GM21381 (cell line): ENCODE results near the gene MICAL2.
A peak's percentile ranks its signal among the peaks of the same experiment; 100 is the strongest.

Source experiments
- ATAC-seq: cut with Tn5 transposase; IDR thresholded peaks from one replicate; pipeline ENCODE4 v1.9.1; 2021; ENCODE audit warnings: mild to moderate bottlenecking, moderate library complexity; ENCODE audit not compliant: unreplicated experiment

MICAL2 gene

GRCh38 chr11:12110201-12110713, at the start of gene MICAL2:
Gene MICAL2, plus strand, starts transcription at chr11:12110590. Its CDS starts 51,566 bp downstream, at chr11:12162156.
- ATAC-seq: peak; percentile 98

GRCh38 chr11:12061851-12062560, 48.4 kb upstream of the MICAL2 start:
- no peak for ATAC-seq

GRCh38 chr11:12063251-12063650, 47.1 kb upstream of the MICAL2 start:
- ATAC-seq: no peak

GRCh38 chr11:12064136-12064953, 46.0 kb upstream of the MICAL2 start:
- no peak for ATAC-seq

- ATAC-seq: no peak
Observed at GRCh38 chr11:12064954-12065280, 45.5 kb upstream of the MICAL2 start.

- no peak for ATAC-seq
Observed at GRCh38 chr11:12066056-12066798, 44.2 kb upstream of the MICAL2 start.

- no peak for ATAC-seq
Observed at GRCh38 chr11:12066799-12067508, 43.4 kb upstream of the MICAL2 start.

GRCh38 chr11:12067796-12068357, 42.5 kb upstream of the MICAL2 start:
- ATAC-seq: no peak

- ATAC-seq: no peak
Observed at GRCh38 chr11:12069066-12069676, 41.2 kb upstream of the MICAL2 start.

- ATAC-seq: no peak
Observed at GRCh38 chr11:12070446-12071267, 39.7 kb upstream of the MICAL2 start.

- no peak for ATAC-seq
Observed at GRCh38 chr11:12071574-12071973, 38.8 kb upstream of the MICAL2 start.

GRCh38 chr11:12073436-12073835, 37.0 kb upstream of the MICAL2 start:
- ATAC-seq: no peak

GRCh38 chr11:12073886-12074285, 36.5 kb upstream of the MICAL2 start:
- no peak for ATAC-seq

- no peak for ATAC-seq
Observed at GRCh38 chr11:12074529-12075195, 35.7 kb upstream of the MICAL2 start.

GRCh38 chr11:12075291-12075690, 35.1 kb upstream of the MICAL2 start:
- no peak for ATAC-seq

- ATAC-seq: no peak
Observed at GRCh38 chr11:12075822-12076821, 34.3 kb upstream of the MICAL2 start.

- ATAC-seq: no peak
Observed at GRCh38 chr11:12076840-12077534, 33.4 kb upstream of the MICAL2 start.
